Measurements from ENCODE around the gene ARHGEF18. TPM values are rescaled to one million over a fixed set of nuclear protein-coding genes. Genes with fewer than 3 reads are reported as not detected.

ARHGEF18 gene
- total RNA-seq, 3 donors from 2014 or later: 16.8 to 23.3 (median 22.9) TPM

DNA sequence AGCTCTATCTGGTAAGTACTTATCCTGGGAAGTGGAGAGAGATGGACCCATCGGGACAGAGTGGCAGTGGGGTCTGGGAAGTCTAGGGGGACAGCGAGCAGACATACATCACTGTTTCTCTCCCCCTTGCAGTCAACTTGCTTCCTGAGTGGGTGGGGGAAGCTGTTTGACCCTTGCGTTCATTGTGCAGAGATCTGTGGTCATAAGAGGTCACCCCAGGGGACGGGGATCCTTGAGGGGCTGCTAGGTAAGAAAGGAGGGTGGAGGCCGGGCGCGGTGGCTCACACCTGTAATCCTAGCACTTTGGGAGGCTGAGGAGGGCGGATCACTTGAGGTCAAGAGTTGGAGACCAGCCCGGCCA lies 474 bp downstream of the ARHGEF18 start:
- Histone ChIP-seq H3K4me3 (no peak overlapping the region), H3K27me3 (no peaks in the 10 kb centered on the region), H3K36me3 (no peaks in the 10 kb centered on the region), H3K9me3 (no peaks in the 10 kb centered on the region), H3K4me1 (no peaks in the 10 kb centered on the region), H3K27ac (no peak overlapping the region)
- intact Hi-C loops (cut with DNase I; ENCODE audit: low total_unique reads): no loop called here
- TF ChIP-seq, protein P1, sequence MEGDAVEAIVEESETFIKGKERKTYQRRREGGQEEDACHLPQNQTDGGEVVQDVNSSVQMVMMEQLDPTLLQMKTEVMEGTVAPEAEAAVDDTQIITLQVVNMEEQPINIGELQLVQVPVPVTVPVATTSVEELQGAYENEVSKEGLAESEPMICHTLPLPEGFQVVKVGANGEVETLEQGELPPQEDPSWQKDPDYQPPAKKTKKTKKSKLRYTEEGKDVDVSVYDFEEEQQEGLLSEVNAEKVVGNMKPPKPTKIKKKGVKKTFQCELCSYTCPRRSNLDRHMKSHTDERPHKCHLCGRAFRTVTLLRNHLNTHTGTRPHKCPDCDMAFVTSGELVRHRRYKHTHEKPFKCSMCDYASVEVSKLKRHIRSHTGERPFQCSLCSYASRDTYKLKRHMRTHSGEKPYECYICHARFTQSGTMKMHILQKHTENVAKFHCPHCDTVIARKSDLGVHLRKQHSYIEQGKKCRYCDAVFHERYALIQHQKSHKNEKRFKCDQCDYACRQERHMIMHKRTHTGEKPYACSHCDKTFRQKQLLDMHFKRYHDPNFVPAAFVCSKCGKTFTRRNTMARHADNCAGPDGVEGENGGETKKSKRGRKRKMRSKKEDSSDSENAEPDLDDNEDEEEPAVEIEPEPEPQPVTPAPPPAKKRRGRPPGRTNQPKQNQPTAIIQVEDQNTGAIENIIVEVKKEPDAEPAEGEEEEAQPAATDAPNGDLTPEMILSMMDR (IDR thresholded peaks at IDR 0.05): no peak
- TF ChIP-seq POLR2AphosphoS5 (IDR thresholded peaks at IDR 0.05) (no peak), POLR2A (IDR thresholded peaks at IDR 0.05) (no peak)
- DNase-seq (ENCODE audit: low spot score in 2 of 2): no peak

DNA sequence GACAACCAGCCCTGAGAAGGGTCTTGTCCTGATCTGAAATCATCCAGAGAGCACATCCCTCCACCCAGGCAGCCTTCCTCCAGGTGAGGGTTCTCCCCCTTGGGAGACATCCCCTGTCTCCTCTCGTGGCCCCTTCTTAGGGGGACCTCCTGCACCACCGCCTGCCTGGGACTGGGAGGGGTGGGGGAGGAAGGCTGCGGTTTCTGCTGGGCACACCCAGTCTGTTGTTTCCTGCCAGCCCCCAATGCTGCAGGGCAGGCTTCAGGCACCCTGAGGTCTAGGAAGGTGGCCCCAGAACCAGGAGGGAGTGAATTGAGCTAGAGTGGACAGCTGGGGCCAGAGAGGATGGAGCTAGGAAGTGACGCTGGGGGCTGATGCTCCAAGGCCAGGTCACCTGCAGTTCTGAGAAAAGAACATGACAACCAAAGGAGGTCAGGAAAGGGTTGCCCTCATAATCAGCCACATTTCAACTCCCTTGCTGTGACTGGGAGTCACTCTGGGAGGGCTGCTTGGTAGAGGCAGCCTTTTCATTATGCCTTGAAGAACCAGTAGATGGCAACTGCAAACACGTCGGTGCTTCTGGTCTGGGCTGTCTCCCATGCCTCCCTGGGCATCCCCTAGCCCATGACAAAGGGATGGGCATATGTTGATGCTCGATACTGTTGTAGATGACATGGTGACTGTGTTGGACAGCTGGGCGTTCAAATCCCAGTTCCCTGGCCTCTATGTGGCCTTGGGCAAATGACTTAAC lies 1.4 kb downstream of the ARHGEF18 start:
- H3K36me3 ChIP-seq: no peaks in the 10 kb centered on the region
- H3K4me3 ChIP-seq: no peak overlapping the region
- no peaks in the 10 kb centered on the region for H3K4me1 ChIP-seq
- no peak for DNase-seq (ENCODE audit: low spot score in 2 of 2)
- no peaks in the 10 kb centered on the region for H3K27me3 ChIP-seq
- TF ChIP-seq, protein P1 (IDR thresholded peaks at IDR 0.05): no peak
- TF ChIP-seq POLR2A (IDR thresholded peaks at IDR 0.05): no peak
- TF ChIP-seq POLR2AphosphoS5 (IDR thresholded peaks at IDR 0.05): no peak
- intact Hi-C loops (cut with DNase I; ENCODE audit: low total_unique reads): no loop called here
- no peak overlapping the region for H3K27ac ChIP-seq
- no peaks in the 10 kb centered on the region for H3K9me3 ChIP-seq

DNA sequence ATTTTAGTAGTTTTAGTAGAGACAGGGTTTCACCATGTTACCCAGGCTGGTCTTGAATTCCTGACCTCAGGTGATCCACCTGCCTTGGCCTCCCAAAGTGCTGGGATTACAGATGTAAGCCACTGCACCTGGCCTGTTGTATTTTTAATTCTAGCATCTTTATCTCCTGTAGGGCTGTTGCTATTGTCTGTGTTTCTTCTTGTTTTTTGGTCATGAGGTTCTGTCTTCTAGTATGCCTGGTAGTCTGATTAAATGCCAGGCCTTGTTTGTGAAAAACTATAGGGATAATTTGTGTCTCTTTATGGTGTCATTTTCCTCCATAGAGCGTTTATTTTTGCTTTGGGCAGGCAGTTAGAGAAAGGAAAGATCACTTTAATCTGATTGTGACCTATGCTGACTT lies 3.1 kb downstream of the ARHGEF18 start:
- Histone ChIP-seq H3K4me1 (no peaks in the 10 kb centered on the region), H3K4me3 (no peak overlapping the region), H3K27me3 (no peaks in the 10 kb centered on the region), H3K27ac (no peak overlapping the region), H3K36me3 (no peaks in the 10 kb centered on the region), H3K9me3 (no peaks in the 10 kb centered on the region)
- no peak for DNase-seq (ENCODE audit: low spot score in 2 of 2)
- intact Hi-C loops (cut with DNase I; ENCODE audit: low total_unique reads): no loop called here
- TF ChIP-seq, protein P1 (IDR thresholded peaks at IDR 0.05): no peak
- TF ChIP-seq POLR2A (IDR thresholded peaks at IDR 0.05) (no peak), POLR2AphosphoS5 (IDR thresholded peaks at IDR 0.05) (no peak)

DNA sequence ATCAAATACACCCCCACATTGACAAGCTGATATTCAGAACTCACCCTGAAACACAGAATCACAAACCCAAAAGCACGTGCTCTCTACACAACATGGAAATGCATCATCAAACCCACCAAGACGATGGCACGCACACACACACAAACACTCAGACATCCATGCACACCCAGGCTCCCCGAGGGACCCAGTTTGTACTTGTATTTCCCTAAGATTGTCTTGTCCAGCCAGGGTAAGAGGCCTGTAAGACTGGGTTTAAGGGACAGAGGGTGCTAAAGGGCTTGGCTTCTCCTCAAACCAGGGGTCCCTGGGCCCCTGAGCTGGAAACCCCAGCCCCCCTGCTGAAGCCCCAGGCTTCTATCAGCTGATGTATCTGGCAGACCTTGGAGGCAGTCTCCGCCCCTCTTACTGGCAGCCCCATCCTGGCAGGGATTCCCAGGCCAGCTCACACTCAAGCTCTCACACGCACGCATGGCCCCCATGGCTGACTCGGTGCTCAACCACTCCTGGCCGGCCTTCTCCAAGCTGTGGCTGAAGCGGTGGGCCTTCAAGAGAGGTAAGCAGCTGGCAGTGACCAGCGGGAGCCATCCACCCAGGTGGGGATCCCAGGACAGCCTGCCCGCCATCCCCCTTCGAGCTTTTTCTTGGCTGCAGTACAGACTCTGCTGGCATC lies 6.5 kb downstream of the ARHGEF18 start:
- Histone ChIP-seq H3K4me3 (no peak overlapping the region), H3K27ac (no peak overlapping the region), H3K4me1 (no peaks in the 10 kb centered on the region), H3K9me3 (no peaks in the 10 kb centered on the region), H3K36me3 (no peaks in the 10 kb centered on the region), H3K27me3 (no peaks in the 10 kb centered on the region)
- TF ChIP-seq POLR2A (IDR thresholded peaks at IDR 0.05) (no peak), POLR2AphosphoS5 (IDR thresholded peaks at IDR 0.05) (no peak)
- TF ChIP-seq, protein P1 (IDR thresholded peaks at IDR 0.05): no peak
- DNase-seq (ENCODE audit: low spot score in 2 of 2): no peak
- intact Hi-C loops (cut with DNase I; ENCODE audit: low total_unique reads): no loop called here

DNA sequence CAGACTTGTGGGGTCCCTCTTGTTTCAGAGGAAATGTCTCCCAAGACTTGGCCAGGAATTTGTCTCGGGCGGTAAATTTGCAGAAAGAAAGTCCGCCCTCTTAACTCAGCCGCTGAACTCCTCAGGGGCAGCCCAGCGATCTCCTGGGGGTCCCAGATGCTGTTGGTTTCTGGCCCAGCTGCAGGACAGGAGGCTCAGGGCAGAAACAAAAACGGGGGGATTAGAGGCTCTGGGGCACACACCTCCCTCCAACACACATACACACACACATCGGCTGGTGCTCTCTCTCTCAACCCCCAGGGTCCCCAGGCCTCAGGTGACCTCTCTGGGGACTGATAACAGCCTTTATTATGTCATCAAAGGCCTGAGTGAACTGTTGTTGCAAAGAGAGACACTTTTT lies 7.1 kb downstream of the ARHGEF18 start:
- intact Hi-C loops (cut with DNase I; ENCODE audit: low total_unique reads): no loop called here
- DNase-seq (ENCODE audit: low spot score in 2 of 2): no peak
- H3K27ac ChIP-seq: no peak overlapping the region
- H3K36me3 ChIP-seq: no peaks in the 10 kb centered on the region
- H3K4me1 ChIP-seq: no peaks in the 10 kb centered on the region
- no peak overlapping the region for H3K4me3 ChIP-seq
- no peaks in the 10 kb centered on the region for H3K9me3 ChIP-seq
- TF ChIP-seq, protein P1 (IDR thresholded peaks at IDR 0.05): no peak
- TF ChIP-seq POLR2A (IDR thresholded peaks at IDR 0.05): no peak
- TF ChIP-seq POLR2AphosphoS5 (IDR thresholded peaks at IDR 0.05): no peak
- H3K27me3 ChIP-seq: no peaks in the 10 kb centered on the region

All from breast epithelium (tissue), 4 donors.